Camera-type eye (tissue), 1 donor: ENCODE results near the gene TEKTIP1. TPM values are rescaled to one million over a fixed set of nuclear protein-coding genes. Genes with fewer than 3 reads are reported as not detected.

ENCODE experiments used
- total RNA-seq: library from RNA; depleted of rRNA; stranded (reverse); fragments of >200 nt; gene quantifications from one replicate; pipeline ENCODE4 v1.2.3, GENCODE V29; 2014

Gene TEKTIP1
- not detected for total RNA-seq

GRCh38 chr19:3538965-3539755 is at the start of gene TEKTIP1:
TSS of gene TEKTIP1 (plus strand) at chr19:3539174. CDS start at chr19:3539178, 4 bp downstream.

GRCh38 chr19:3500429-3501101 is 38.4 kb upstream of the TEKTIP1 start, which contains the start of gene DOHH:
TSS of gene DOHH (minus strand) at chr19:3500674. CDS start at chr19:3496814, 3,860 bp downstream.

DNA sequence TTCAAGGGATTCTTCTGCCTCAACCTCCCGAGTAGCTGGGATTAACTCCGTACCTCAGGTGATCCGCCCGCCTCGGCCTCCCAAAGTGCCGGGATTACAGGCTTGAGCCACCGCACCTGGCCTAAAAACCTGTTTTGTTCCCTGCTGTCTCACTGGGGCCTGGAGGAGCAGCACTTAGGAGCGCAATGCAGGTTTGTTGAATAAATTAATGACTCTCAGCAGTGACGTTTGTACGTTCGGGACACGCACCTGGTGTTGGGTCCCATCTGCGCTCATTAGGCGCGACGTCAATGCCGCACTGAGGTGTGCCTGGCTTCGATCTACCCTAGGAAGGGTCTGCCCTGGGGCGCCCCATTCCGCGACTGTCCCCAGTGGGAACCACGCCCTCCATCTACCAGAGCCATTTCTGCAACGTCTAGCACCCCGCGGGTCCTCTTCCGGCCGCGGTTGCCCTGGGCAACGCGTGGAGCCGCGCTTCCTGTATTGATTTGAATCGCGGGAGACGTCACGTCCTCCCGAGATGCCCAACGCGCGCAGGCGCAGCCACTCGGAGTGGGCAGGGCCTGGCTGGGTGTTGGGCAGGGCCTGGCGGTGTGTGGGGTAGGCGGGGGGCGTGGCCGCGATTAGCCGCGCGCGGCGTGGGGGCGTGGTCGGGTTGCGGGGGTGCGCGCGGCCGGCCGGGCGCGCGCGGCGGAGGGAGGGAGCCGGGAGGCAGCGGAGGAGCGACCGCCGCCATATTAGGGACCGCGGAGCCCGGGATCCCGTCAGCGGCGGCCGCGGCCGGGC is 33.2 kb upstream of the TEKTIP1 start, which contains the start of gene FZR1:
Gene FZR1, plus strand, starts transcription at position 714 of the 786 bp plus-strand sequence. CDS start 16,679 bp downstream, outside the sequence.

GRCh38 chr19:3557461-3558248 is 18.7 kb downstream of the TEKTIP1 start, which contains the start of gene MFSD12:
TSS of gene MFSD12 (minus strand) at chr19:3557586. CDS start at chr19:3557403, 183 bp downstream.

DNA sequence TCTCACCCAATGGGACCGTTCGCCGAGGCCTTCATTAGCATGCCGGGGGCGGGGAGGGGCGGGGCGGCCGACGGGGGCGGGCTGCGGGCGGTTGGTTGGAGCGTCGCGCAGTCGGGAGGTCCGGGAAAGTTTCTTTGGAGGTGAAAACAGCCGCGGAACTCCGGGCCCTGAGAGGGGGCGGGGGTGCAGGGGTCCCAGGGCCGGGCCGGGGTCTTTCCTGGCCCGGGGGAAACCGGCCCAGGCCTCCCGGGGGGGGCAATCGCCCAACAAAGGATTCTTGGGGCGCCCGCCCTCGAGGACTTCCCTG is 33.8 kb downstream of the TEKTIP1 start, which contains the start of gene HMG20B:
Gene HMG20B, plus strand, starts transcription at position 90 of the 307 bp plus-strand sequence. CDS start 366 bp downstream, outside the sequence.

DNA sequence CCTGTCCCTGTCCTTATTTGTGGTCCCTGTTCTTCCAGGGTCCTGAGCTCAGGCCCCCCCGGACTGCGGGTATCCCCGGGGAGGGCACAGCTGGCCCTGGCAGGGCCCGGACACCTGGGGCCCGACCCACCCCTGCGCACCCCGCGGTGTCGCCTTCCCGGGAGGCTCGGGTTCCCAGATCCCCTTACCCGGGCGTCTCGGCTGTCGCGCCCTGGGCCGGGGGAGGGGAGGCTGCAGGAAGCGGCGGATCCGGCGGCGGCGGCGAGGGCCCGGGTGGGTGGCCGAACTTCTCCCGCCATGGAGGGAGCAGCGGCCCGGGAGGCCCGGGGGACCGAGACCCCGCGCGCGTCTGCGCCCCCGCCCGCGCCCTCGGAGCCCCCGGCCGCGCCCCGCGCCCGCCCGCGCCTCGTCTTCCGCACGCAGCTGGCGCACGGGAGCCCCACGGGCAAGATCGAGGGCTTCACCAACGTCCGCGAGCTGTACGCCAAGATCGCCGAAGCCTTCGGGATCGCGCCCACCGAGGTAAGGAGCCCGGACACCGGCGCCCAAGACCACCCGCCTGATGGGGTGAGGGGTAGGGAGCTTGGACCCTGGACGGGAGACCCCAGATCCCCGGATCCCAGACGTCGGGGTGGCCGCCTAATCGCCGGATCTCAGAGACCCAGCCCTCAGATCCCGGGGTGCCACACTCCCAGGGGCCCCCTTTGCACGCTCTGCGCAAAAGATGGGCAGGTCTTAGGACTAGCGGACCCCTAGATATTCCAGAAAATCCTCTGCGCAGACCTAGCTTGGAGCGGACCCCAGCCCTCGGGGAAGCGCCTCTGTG is 46.5 kb downstream of the TEKTIP1 start, which contains the start of gene GIPC3:
Gene GIPC3, plus strand, starts transcription at position 178 of the 826 bp plus-strand sequence. Its CDS starts 120 bp downstream, at position 298.

Other genes starting within 250 kb of the TEKTIP1 start
- gene NFIC, start 172.6 kb upstream of the TEKTIP1 start, total RNA-seq: 63.5 TPM
- 3.9 TPM for gene SMIM24, start 58.6 kb upstream of the TEKTIP1 start, total RNA-seq
- 6.5 TPM for gene SMIM44, start 55.7 kb upstream of the TEKTIP1 start, total RNA-seq
- gene DOHH, start 38.5 kb upstream of the TEKTIP1 start, total RNA-seq: 12.1 TPM
- gene FZR1, start 32.9 kb upstream of the TEKTIP1 start, total RNA-seq: 56.4 TPM
- 34.4 TPM for gene MFSD12, start 18.4 kb downstream of the TEKTIP1 start, total RNA-seq
- gene HMG20B, start 33.8 kb downstream of the TEKTIP1 start, total RNA-seq: 60.3 TPM
- 0.60 TPM for gene GIPC3, start 46.3 kb downstream of the TEKTIP1 start, total RNA-seq
- gene TBXA2R, start 67.7 kb downstream of the TEKTIP1 start, total RNA-seq: 2.0 TPM
- gene CACTIN, start 87.6 kb downstream of the TEKTIP1 start, total RNA-seq: 26.9 TPM
- gene PIP5K1C, start 161.3 kb downstream of the TEKTIP1 start, total RNA-seq: 57.6 TPM
- 5.3 TPM for gene TJP3, start 169.2 kb downstream of the TEKTIP1 start, total RNA-seq
- 33.3 TPM for gene APBA3, start 222.5 kb downstream of the TEKTIP1 start, total RNA-seq
- gene MRPL54, start 223.5 kb downstream of the TEKTIP1 start, total RNA-seq: 36.6 TPM
- 136 TPM for gene RAX2, start 233.1 kb downstream of the TEKTIP1 start, total RNA-seq
- gene MATK, start 247.2 kb downstream of the TEKTIP1 start, total RNA-seq: 27.5 TPM